HepG2 (cell line): ENCODE data around the gene IGIP. TPM values are rescaled to one million over a fixed set of nuclear protein-coding genes. Genes with fewer than 3 reads are reported as not detected.
A peak's percentile ranks its signal among the peaks of the same experiment; 100 is the strongest.

ENCODE experiments used
- CHD4 ChIP-seq: fragments of 200-600 bp; sonication (generic); IDR thresholded peaks from 2 replicates; pipeline ENCODE4 v1.7.0; 2017; ENCODE audit warnings: mild to moderate bottlenecking, low read length, borderline replicate concordance
- EP300 ChIP-seq, 3 experiments: sonication (generic) in 1 of 3; formaldehyde crosslinking in 1 of 3; IDR thresholded peaks; 2 replicates each; pipeline versions ENCODE4 v1.5.1 to v1.6.1; 2011 to 2020; ENCODE audit warnings: low read depth in 2 of 3, low read length in 2 of 3, borderline replicate concordance in 1 of 3, improper control_type of control experiment in 1 of 3, mild to moderate bottlenecking in 1 of 3, missing genetic modification reagents in 1 of 3, moderate library complexity in 1 of 3
- JDP2 ChIP-seq: sonication (generic); formaldehyde crosslinking; IDR thresholded peaks from 2 replicates; pipeline ENCODE4 v1.8.1; 2022; ENCODE audit warnings: missing genetic modification reagents, borderline replicate concordance
- PAWR ChIP-seq: sonication (generic); formaldehyde crosslinking; IDR thresholded peaks from 2 replicates; pipeline ENCODE4 v1.4.0; 2020; ENCODE audit warnings: missing genetic modification reagents, mild to moderate bottlenecking, borderline replicate concordance
- SP4 ChIP-seq: sonication (generic); formaldehyde crosslinking; IDR thresholded peaks from 2 replicates; pipeline ENCODE4 v1.8.1; 2023; ENCODE audit warnings: mild to moderate bottlenecking, missing genetic modification reagents
- SRY ChIP-seq: sonication (generic); formaldehyde crosslinking; IDR thresholded peaks from 2 replicates; pipeline ENCODE4 v1.8.0; 2022; ENCODE audit warnings: mild to moderate bottlenecking, missing genetic modification reagents
- TGIF2 ChIP-seq: IDR thresholded peaks from 2 replicates; pipeline ENCODE4 v1.6.1; 2016; ENCODE audit warnings: control low read depth, missing compliant biosample characterization
- ZMAT3 ChIP-seq: sonication (generic); formaldehyde crosslinking; conservative IDR thresholded peaks from 2 replicates; pipeline ENCODE4 v1.7.0; 2021; ENCODE audit warnings: missing genetic modification reagents
- ZNF230 ChIP-seq: sonication (generic); formaldehyde crosslinking; IDR thresholded peaks from 2 replicates; pipeline ENCODE4 v1.4.0; 2020; ENCODE audit warnings: mild to moderate bottlenecking, missing genetic modification reagents
- ZNF703 ChIP-seq: sonication (generic); formaldehyde crosslinking; IDR thresholded peaks from 2 replicates; pipeline ENCODE4 v1.5.1; 2020; ENCODE audit warnings: missing genetic modification reagents, mild to moderate bottlenecking, moderate library complexity, borderline replicate concordance
- polyA plus RNA-seq, 8 experiments: library from polyadenylated mRNA; depleted of rRNA in 3 of 8; stranded (reverse) in 7 of 8; unstranded in 1 of 8; fragments of >200 nt; fragmentation: Illumina TruSeq in 4 of 8; extraction: Trizol in 4 of 8; gene quantifications; 2 replicates each; pipeline versions ENCODE4 v1.2.1 to v1.2.3, GENCODE V29; 2011 to 2016; ENCODE audit warnings: low read depth in 4 of 8, missing spikeins in 1 of 8, mixed read lengths in 1 of 8; ENCODE audit not compliant: insufficient read depth in 1 of 8
- total RNA-seq, 5 experiments: library from RNA; depleted of rRNA; stranded (reverse); fragments of >200 nt; fragmentation: Illumina TruSeq; extraction: Trizol; gene quantifications; 2 replicates each; pipeline ENCODE4 v1.2.3, GENCODE V29; 2016; ENCODE audit warnings: low read depth in 1 of 5
- TF ChIP-seq, protein P1 (sequence below): sonication (generic); formaldehyde crosslinking; IDR thresholded peaks from 2 replicates; pipeline ENCODE4 v1.8.0; 2022; ENCODE audit warnings: mild to moderate bottlenecking, missing genetic modification reagents, moderate library complexity
- TF ChIP-seq, protein P2 (sequence below): sonication (generic); formaldehyde crosslinking; IDR thresholded peaks from 2 replicates; pipeline ENCODE4 v1.4.0; 2020; ENCODE audit warnings: missing genetic modification reagents
- TF ChIP-seq, protein P3 (sequence below): sonication (generic); formaldehyde crosslinking; IDR thresholded peaks from 2 replicates; pipeline ENCODE4 v1.4.0; 2020; ENCODE audit warnings: missing genetic modification reagents, borderline replicate concordance
- TF ChIP-seq, protein P4 (sequence below): sonication (generic); formaldehyde crosslinking; IDR thresholded peaks from 2 replicates; pipeline ENCODE4 v1.5.0; 2020; ENCODE audit warnings: mild to moderate bottlenecking, missing genetic modification reagents
- TF ChIP-seq, protein P5 (sequence below): sonication (generic); formaldehyde crosslinking; IDR thresholded peaks from 2 replicates; pipeline ENCODE4 v1.8.1; 2023; ENCODE audit warnings: missing genetic modification reagents, mild to moderate bottlenecking, borderline replicate concordance

The IGIP gene
- total and polyA plus RNA-seq, 2 of the 13 experiments (the other 11 are each of a cell fraction or from before 2014, with no cell fraction given): 1.7 to 2.1 TPM

DNA sequence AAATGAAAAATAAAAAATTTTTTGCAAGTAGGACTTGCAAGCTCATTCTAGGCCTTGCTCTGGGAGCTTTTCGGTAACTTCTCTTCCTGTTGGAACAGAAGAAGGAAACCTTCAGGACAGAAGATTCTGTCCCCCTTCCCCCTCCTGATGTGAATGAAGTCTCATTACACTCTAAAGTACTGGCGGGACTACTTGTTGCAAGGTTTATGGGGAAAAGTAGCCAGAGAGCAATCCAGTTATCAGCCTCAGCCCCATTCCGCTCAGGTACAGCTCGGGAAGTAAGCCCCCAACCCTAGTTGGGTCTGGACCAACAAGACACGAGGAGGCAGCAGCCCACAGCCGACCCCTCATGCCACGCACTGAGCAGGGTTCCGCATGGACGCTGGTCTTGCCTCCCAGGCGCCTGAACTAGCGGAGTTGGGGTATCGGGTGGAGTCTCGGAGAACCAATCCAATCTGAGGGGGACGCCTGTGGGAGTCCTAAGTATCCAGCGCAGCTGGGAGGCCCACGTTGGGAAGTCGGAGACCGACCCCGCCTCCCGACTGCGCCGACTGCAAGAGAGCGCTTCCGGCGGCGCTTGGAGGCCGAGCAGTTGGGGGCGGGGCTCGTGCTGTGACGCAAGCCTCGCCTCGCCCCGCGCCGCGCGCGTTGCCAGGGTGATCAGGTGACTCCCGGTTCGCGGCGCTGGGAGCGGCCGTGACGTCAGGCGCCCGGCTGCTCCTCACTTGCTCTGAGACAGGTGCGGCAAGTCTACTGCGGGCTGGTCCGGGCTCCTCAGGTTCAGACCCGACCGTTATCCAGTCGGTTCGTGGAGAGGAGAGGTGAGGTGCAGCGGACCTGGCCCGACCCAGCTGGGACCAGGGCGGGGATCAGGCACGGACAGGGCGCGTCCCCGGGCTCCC lies 49.0 kb downstream of the IGIP start, which contains the start of gene CYSTM1 (continued):
- TF ChIP-seq, protein P1, sequence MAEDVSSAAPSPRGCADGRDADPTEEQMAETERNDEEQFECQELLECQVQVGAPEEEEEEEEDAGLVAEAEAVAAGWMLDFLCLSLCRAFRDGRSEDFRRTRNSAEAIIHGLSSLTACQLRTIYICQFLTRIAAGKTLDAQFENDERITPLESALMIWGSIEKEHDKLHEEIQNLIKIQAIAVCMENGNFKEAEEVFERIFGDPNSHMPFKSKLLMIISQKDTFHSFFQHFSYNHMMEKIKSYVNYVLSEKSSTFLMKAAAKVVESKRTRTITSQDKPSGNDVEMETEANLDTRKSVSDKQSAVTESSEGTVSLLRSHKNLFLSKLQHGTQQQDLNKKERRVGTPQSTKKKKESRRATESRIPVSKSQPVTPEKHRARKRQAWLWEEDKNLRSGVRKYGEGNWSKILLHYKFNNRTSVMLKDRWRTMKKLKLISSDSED (CRISPR knock-in tag): no peak
- TF ChIP-seq, protein P2, sequence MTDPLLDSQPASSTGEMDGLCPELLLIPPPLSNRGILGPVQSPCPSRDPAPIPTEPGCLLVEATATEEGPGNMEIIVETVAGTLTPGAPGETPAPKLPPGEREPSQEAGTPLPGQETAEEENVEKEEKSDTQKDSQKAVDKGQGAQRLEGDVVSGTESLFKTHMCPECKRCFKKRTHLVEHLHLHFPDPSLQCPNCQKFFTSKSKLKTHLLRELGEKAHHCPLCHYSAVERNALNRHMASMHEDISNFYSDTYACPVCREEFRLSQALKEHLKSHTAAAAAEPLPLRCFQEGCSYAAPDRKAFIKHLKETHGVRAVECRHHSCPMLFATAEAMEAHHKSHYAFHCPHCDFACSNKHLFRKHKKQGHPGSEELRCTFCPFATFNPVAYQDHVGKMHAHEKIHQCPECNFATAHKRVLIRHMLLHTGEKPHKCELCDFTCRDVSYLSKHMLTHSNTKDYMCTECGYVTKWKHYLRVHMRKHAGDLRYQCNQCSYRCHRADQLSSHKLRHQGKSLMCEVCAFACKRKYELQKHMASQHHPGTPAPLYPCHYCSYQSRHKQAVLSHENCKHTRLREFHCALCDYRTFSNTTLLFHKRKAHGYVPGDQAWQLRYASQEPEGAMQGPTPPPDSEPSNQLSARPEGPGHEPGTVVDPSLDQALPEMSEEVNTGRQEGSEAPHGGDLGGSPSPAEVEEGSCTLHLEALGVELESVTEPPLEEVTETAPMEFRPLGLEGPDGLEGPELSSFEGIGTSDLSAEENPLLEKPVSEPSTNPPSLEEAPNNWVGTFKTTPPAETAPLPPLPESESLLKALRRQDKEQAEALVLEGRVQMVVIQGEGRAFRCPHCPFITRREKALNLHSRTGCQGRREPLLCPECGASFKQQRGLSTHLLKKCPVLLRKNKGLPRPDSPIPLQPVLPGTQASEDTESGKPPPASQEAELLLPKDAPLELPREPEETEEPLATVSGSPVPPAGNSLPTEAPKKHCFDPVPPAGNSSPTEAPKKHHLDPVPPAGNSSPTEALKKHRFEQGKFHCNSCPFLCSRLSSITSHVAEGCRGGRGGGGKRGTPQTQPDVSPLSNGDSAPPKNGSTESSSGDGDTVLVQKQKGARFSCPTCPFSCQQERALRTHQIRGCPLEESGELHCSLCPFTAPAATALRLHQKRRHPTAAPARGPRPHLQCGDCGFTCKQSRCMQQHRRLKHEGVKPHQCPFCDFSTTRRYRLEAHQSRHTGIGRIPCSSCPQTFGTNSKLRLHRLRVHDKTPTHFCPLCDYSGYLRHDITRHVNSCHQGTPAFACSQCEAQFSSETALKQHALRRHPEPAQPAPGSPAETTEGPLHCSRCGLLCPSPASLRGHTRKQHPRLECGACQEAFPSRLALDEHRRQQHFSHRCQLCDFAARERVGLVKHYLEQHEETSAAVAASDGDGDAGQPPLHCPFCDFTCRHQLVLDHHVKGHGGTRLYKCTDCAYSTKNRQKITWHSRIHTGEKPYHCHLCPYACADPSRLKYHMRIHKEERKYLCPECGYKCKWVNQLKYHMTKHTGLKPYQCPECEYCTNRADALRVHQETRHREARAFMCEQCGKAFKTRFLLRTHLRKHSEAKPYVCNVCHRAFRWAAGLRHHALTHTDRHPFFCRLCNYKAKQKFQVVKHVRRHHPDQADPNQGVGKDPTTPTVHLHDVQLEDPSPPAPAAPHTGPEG (CRISPR knock-in tag): peak; percentile 11; the same call in 1 of the 2 replicates
- TF ChIP-seq ZMAT3 (CRISPR knock-in tag) (no peak), EP300 (IDR thresholded peaks at IDR 0.05; ENCODE audit: low read depth in 2 of 2, low read length in 2 of 2) (no peak), EP300 (CRISPR knock-in tag; IDR thresholded peaks at IDR 0.05; ENCODE audit: borderline replicate concordance) (no peak), PAWR (CRISPR knock-in tag) (no peak), CHD4 (no peak), ZNF230 (no peak; the same call in 1 of the 2 replicates), SRY (CRISPR knock-in tag) (no peak; the same call in 1 of the 2 replicates), SP4 (peak; percentile 89), ZNF703 (CRISPR knock-in tag) (no peak; the same call in 1 of the 2 replicates), JDP2 (no peak), TGIF2 (CRISPR knock-in tag) (no peak)
- TF ChIP-seq, protein P3, sequence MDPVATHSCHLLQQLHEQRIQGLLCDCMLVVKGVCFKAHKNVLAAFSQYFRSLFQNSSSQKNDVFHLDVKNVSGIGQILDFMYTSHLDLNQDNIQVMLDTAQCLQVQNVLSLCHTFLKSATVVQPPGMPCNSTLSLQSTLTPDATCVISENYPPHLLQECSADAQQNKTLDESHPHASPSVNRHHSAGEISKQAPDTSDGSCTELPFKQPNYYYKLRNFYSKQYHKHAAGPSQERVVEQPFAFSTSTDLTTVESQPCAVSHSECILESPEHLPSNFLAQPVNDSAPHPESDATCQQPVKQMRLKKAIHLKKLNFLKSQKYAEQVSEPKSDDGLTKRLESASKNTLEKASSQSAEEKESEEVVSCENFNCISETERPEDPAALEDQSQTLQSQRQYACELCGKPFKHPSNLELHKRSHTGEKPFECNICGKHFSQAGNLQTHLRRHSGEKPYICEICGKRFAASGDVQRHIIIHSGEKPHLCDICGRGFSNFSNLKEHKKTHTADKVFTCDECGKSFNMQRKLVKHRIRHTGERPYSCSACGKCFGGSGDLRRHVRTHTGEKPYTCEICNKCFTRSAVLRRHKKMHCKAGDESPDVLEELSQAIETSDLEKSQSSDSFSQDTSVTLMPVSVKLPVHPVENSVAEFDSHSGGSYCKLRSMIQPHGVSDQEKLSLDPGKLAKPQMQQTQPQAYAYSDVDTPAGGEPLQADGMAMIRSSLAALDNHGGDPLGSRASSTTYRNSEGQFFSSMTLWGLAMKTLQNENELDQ: no peak
- TF ChIP-seq, protein P4, sequence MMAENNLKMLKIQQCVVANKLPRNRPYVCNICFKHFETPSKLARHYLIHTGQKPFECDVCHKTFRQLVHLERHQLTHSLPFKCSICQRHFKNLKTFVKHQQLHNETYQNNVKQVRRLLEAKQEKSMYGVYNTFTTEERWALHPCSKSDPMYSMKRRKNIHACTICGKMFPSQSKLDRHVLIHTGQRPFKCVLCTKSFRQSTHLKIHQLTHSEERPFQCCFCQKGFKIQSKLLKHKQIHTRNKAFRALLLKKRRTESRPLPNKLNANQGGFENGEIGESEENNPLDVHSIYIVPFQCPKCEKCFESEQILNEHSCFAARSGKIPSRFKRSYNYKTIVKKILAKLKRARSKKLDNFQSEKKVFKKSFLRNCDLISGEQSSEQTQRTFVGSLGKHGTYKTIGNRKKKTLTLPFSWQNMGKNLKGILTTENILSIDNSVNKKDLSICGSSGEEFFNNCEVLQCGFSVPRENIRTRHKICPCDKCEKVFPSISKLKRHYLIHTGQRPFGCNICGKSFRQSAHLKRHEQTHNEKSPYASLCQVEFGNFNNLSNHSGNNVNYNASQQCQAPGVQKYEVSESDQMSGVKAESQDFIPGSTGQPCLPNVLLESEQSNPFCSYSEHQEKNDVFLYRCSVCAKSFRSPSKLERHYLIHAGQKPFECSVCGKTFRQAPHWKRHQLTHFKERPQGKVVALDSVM (CRISPR knock-in tag): peak; percentile 59; the same call in 1 of the 2 replicates
- TF ChIP-seq, protein P5, sequence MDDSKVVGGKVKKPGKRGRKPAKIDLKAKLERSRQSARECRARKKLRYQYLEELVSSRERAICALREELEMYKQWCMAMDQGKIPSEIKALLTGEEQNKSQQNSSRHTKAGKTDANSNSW (CRISPR knock-in tag): no peak
